Renal pelvis (tissue), 4 donors: ENCODE results near the gene TTC28. TPM values are rescaled to one million over a fixed set of nuclear protein-coding genes. Genes with fewer than 3 reads are reported as not detected.

Experiments
- DNase-seq: peaks from one replicate; pipeline ENCODE4 v3.0.0-alpha.2; 2013
- polyA plus RNA-seq, 3 donors: library from polyadenylated mRNA; unstranded; fragments of 120-200 nt; gene quantifications; one replicate each; pipeline ENCODE4 v1.2.1, GENCODE V29; 2013; ENCODE audit not compliant: insufficient read length in 3 of 3

The TTC28 gene
- polyA plus RNA-seq, 3 donors: 31.4 to 47.3 (median 36.4) TPM

GRCh38 chr22:28008649-28009048, 671.0 kb downstream of the TTC28 start:
- no peak for DNase-seq

GRCh38 chr22:28008056-28008455, 671.6 kb downstream of the TTC28 start:
- DNase-seq: no peak

- no peak for DNase-seq
These were observed 673.4 kb downstream of the TTC28 start for GRCh38 chr22:28006271-28006670.

GRCh38 chr22:28005513-28005912, 674.1 kb downstream of the TTC28 start:
- no peak for DNase-seq

GRCh38 chr22:28004021-28004420, 675.6 kb downstream of the TTC28 start:
- DNase-seq: no peak

- no peak for DNase-seq
These were observed 676.6 kb downstream of the TTC28 start for GRCh38 chr22:28002863-28003565.

- DNase-seq: no peak
These were observed 677.4 kb downstream of the TTC28 start for GRCh38 chr22:28002181-28002700.

- no peak for DNase-seq
These were observed 678.3 kb downstream of the TTC28 start for GRCh38 chr22:28001171-28001835.

- DNase-seq: no peak
These were observed 679.3 kb downstream of the TTC28 start for GRCh38 chr22:28000361-28000760.

- DNase-seq: no peak
These were observed 679.8 kb downstream of the TTC28 start for GRCh38 chr22:27999876-28000275.

GRCh38 chr22:27998511-27999410, 680.9 kb downstream of the TTC28 start:
- DNase-seq: no peak

GRCh38 chr22:27997538-27997937, 682.1 kb downstream of the TTC28 start:
- DNase-seq: no peak

- no peak for DNase-seq
These were observed 682.7 kb downstream of the TTC28 start for GRCh38 chr22:27996981-27997380.

- no peak for DNase-seq
These were observed 683.1 kb downstream of the TTC28 start for GRCh38 chr22:27996529-27996925.

- DNase-seq: no peak
These were observed 683.7 kb downstream of the TTC28 start for GRCh38 chr22:27995801-27996528.

GRCh38 chr22:27994481-27995331, 684.9 kb downstream of the TTC28 start:
- no peak for DNase-seq

GRCh38 chr22:27993774-27994350, 685.8 kb downstream of the TTC28 start:
- no peak for DNase-seq

- no peak for DNase-seq
These were observed 686.4 kb downstream of the TTC28 start for GRCh38 chr22:27993201-27993635.

- no peak for DNase-seq
These were observed 687.1 kb downstream of the TTC28 start for GRCh38 chr22:27992294-27993165.
